ENCODE measurements around the gene TMEM117. TPM values are rescaled to one million over a fixed set of nuclear protein-coding genes. Genes with fewer than 3 reads are reported as not detected.

Gene TMEM117
- total RNA-seq, 5 donors from 2014 or later (not counting 1 experiment from before 2014, with no cell fraction given) = 3.3 to 4.4 (median 3.9) TPM

- H3K4me1 Mint-ChIP-seq = no peaks in the 10 kb centered on the region
- ATAC-seq (replicated peaks in 1 of 4) = no peak
- peaks cover 10% of the 10 kb centered on the region for H3K36me3 Mint-ChIP-seq
- Histone ChIP-seq H3K9me3 (no peaks in the 10 kb centered on the region), H3K27ac (ENCODE audit: low read length) (no peak overlapping the region), H3K4me3 (ENCODE audit: control insufficient read depth in 1 of 2, extremely low read depth in 1 of 2, low read length in 1 of 2) (no peak overlapping the region), H3K27me3 (replicated peaks in 1 of 2; ENCODE audit: control insufficient read depth in 2 of 2, extremely low read depth in 1 of 2, insufficient read depth in 2 of 2, low read length in 1 of 2) (no peaks in the 10 kb centered on the region), H3K4me1 (ENCODE audit: control insufficient read depth in 1 of 2, extremely low read depth in 1 of 2, insufficient read depth in 2 of 2, low read length in 2 of 2) (no peaks in the 10 kb centered on the region), H3K36me3 (ENCODE audit: control insufficient read depth in 2 of 2, extremely low read depth in 1 of 2, insufficient read depth in 1 of 2, low read length in 1 of 2) (no peaks in the 10 kb centered on the region)
- no CpG with 5 or more reads among the region's 2 CpGs for WGBS (ENCODE audit: insufficient coverage)
- no peaks in the 10 kb centered on the region for H3K27me3 Mint-ChIP-seq
- DNase-seq = no peak
- ChIA-PET CTCF (no interaction called here), POLR2A (no interaction called here)
- no peak overlapping the region for H3K4me3 Mint-ChIP-seq
- no peak overlapping the region for H3K27ac Mint-ChIP-seq
- H3K9me3 Mint-ChIP-seq = peaks cover 6 to 7% (median 6%) of the 10 kb centered on the region in 3 donors
Measured at GRCh38 chr12:44253338-44253856, 417.5 kb downstream of the TMEM117 start.

- Mint-ChIP-seq H3K4me1 (no peaks in the 10 kb centered on the region), H3K27ac (no peak overlapping the region), H3K9me3 (no peaks in the 10 kb centered on the region), H3K36me3 (no peaks in the 10 kb centered on the region), H3K27me3 (no peaks in the 10 kb centered on the region), H3K4me3 (no peak overlapping the region)
- H3K9me3 ChIP-seq = no peaks in the 10 kb centered on the region
- H3K27ac ChIP-seq (ENCODE audit: low read length) = no peak overlapping the region
- H3K4me1 ChIP-seq (ENCODE audit: control insufficient read depth in 1 of 2, extremely low read depth in 1 of 2, insufficient read depth in 2 of 2, low read length in 2 of 2) = no peaks in the 10 kb centered on the region
- no CpG with 5 or more reads among the region's 1 CpG for WGBS (ENCODE audit: insufficient coverage)
- no peaks in the 10 kb centered on the region for H3K27me3 ChIP-seq (replicated peaks in 1 of 2; ENCODE audit: control insufficient read depth in 2 of 2, extremely low read depth in 1 of 2, insufficient read depth in 2 of 2, low read length in 1 of 2)
- no peaks in the 10 kb centered on the region for H3K36me3 ChIP-seq (ENCODE audit: control insufficient read depth in 2 of 2, extremely low read depth in 1 of 2, insufficient read depth in 1 of 2, low read length in 1 of 2)
- POLR2A ChIA-PET = no interaction called here
- CTCF ChIA-PET = no interaction called here
- no peak overlapping the region for H3K4me3 ChIP-seq (ENCODE audit: control insufficient read depth in 1 of 2, extremely low read depth in 1 of 2, low read length in 1 of 2)
- DNase-seq = no peak
- no peak for ATAC-seq (replicated peaks in 1 of 4)
Measured at GRCh38 chr12:44258246-44258645, 422.4 kb downstream of the TMEM117 start.

GRCh38 chr12:44259890-44260289 is 424.0 kb downstream of the TMEM117 start:
- POLR2A ChIA-PET = no interaction called here
- H3K27ac Mint-ChIP-seq = no peak overlapping the region
- H3K27ac ChIP-seq (ENCODE audit: low read length) = no peak overlapping the region
- no peaks in the 10 kb centered on the region for H3K36me3 ChIP-seq (ENCODE audit: control insufficient read depth in 2 of 2, extremely low read depth in 1 of 2, insufficient read depth in 1 of 2, low read length in 1 of 2)
- ATAC-seq (replicated peaks in 1 of 4) = no peak
- H3K36me3 Mint-ChIP-seq = no peaks in the 10 kb centered on the region
- H3K4me1 ChIP-seq (ENCODE audit: control insufficient read depth in 1 of 2, extremely low read depth in 1 of 2, insufficient read depth in 2 of 2, low read length in 2 of 2) = no peaks in the 10 kb centered on the region
- H3K9me3 ChIP-seq = no peaks in the 10 kb centered on the region
- no peak for DNase-seq
- H3K27me3 Mint-ChIP-seq = no peaks in the 10 kb centered on the region
- no peaks in the 10 kb centered on the region for H3K27me3 ChIP-seq (replicated peaks in 1 of 2; ENCODE audit: control insufficient read depth in 2 of 2, extremely low read depth in 1 of 2, insufficient read depth in 2 of 2, low read length in 1 of 2)
- no peaks in the 10 kb centered on the region for H3K4me1 Mint-ChIP-seq
- no peaks in the 10 kb centered on the region for H3K9me3 Mint-ChIP-seq
- CTCF ChIA-PET = no interaction called here
- no peak overlapping the region for H3K4me3 Mint-ChIP-seq
- 100% methylated on average over 2 of the region's 6 CpGs for WGBS (ENCODE audit: insufficient coverage)
- H3K4me3 ChIP-seq (ENCODE audit: control insufficient read depth in 1 of 2, extremely low read depth in 1 of 2, low read length in 1 of 2) = no peak overlapping the region

- H3K36me3 ChIP-seq (ENCODE audit: control insufficient read depth in 2 of 2, extremely low read depth in 1 of 2, insufficient read depth in 1 of 2, low read length in 1 of 2) = no peaks in the 10 kb centered on the region
- H3K36me3 Mint-ChIP-seq = no peaks in the 10 kb centered on the region
- CTCF ChIA-PET = no interaction called here
Measured at GRCh38 chr12:44260581-44260980, 424.7 kb downstream of the TMEM117 start.

GRCh38 chr12:44285321-44285960 is 449.6 kb downstream of the TMEM117 start:
- Mint-ChIP-seq H3K27ac (no peak overlapping the region), H3K9me3 (peaks cover 0 to 3% (median 3%) of the 10 kb centered on the region in 3 donors), H3K4me1 (peaks cover 18 to 20% (median 18%) of the 10 kb centered on the region in 3 donors), H3K4me3 (no peak overlapping the region), H3K36me3 (no peaks in the 10 kb centered on the region), H3K27me3 (no peaks in the 10 kb centered on the region)
- Histone ChIP-seq H3K4me1 (ENCODE audit: control insufficient read depth in 1 of 2, extremely low read depth in 1 of 2, insufficient read depth in 2 of 2, low read length in 2 of 2) (no peaks in the 10 kb centered on the region), H3K36me3 (ENCODE audit: control insufficient read depth in 2 of 2, extremely low read depth in 1 of 2, insufficient read depth in 1 of 2, low read length in 1 of 2) (no peaks in the 10 kb centered on the region), H3K9me3 (no peaks in the 10 kb centered on the region), H3K27ac (ENCODE audit: low read length) (no peak overlapping the region), H3K27me3 (replicated peaks in 1 of 2; ENCODE audit: control insufficient read depth in 2 of 2, extremely low read depth in 1 of 2, insufficient read depth in 2 of 2, low read length in 1 of 2) (no peaks in the 10 kb centered on the region), H3K4me3 (ENCODE audit: control insufficient read depth in 1 of 2, extremely low read depth in 1 of 2, low read length in 1 of 2) (no peak overlapping the region)
- DNase-seq (no peak), ATAC-seq (replicated peaks in 1 of 4) (no peak)
- CTCF ChIA-PET = no interaction called here
- POLR2A ChIA-PET = no interaction called here
- WGBS (ENCODE audit: insufficient coverage) = 37% methylated on average over 2 of the region's 3 CpGs

More at GRCh38 chr12:44260581-44260980, 424.7 kb downstream of the TMEM117 start:
- DNase-seq = no peak
- WGBS (ENCODE audit: insufficient coverage) = no CpG with 5 or more reads among the region's 1 CpG
- H3K4me1 ChIP-seq (ENCODE audit: control insufficient read depth in 1 of 2, extremely low read depth in 1 of 2, insufficient read depth in 2 of 2, low read length in 2 of 2) = no peaks in the 10 kb centered on the region
- H3K27me3 Mint-ChIP-seq = no peaks in the 10 kb centered on the region
- H3K9me3 Mint-ChIP-seq = no peaks in the 10 kb centered on the region
- H3K4me3 ChIP-seq (ENCODE audit: control insufficient read depth in 1 of 2, extremely low read depth in 1 of 2, low read length in 1 of 2) = no peak overlapping the region
- H3K27me3 ChIP-seq (replicated peaks in 1 of 2; ENCODE audit: control insufficient read depth in 2 of 2, extremely low read depth in 1 of 2, insufficient read depth in 2 of 2, low read length in 1 of 2) = no peaks in the 10 kb centered on the region
- POLR2A ChIA-PET = interaction anchor here in 1 of 2 donors (0.5 kb wide), 1 partner anchor 17 kb away, joined by 5 read pairs; no protein-coding TSS in a partner anchor
- no peaks in the 10 kb centered on the region for H3K4me1 Mint-ChIP-seq
- H3K4me3 Mint-ChIP-seq = no peak overlapping the region
- no peaks in the 10 kb centered on the region for H3K9me3 ChIP-seq
- H3K27ac Mint-ChIP-seq = no peak overlapping the region
- H3K27ac ChIP-seq (ENCODE audit: low read length) = no peak overlapping the region
- ATAC-seq (replicated peaks in 1 of 4) = no peak

- ChIA-PET CTCF (no interaction called here), POLR2A (no interaction called here)
- no peak overlapping the region for H3K4me3 Mint-ChIP-seq
- Histone ChIP-seq H3K4me3 (ENCODE audit: control insufficient read depth in 1 of 2, extremely low read depth in 1 of 2, low read length in 1 of 2) (no peak overlapping the region), H3K9me3 (no peaks in the 10 kb centered on the region), H3K4me1 (ENCODE audit: control insufficient read depth in 1 of 2, extremely low read depth in 1 of 2, insufficient read depth in 2 of 2, low read length in 2 of 2) (no peaks in the 10 kb centered on the region), H3K36me3 (ENCODE audit: control insufficient read depth in 2 of 2, extremely low read depth in 1 of 2, insufficient read depth in 1 of 2, low read length in 1 of 2) (no peaks in the 10 kb centered on the region), H3K27me3 (replicated peaks in 1 of 2; ENCODE audit: control insufficient read depth in 2 of 2, extremely low read depth in 1 of 2, insufficient read depth in 2 of 2, low read length in 1 of 2) (no peaks in the 10 kb centered on the region), H3K27ac (ENCODE audit: low read length) (no peak overlapping the region)
- no peak overlapping the region for H3K27ac Mint-ChIP-seq
- WGBS (ENCODE audit: insufficient coverage) = no CpG with 5 or more reads among the region's 2 CpGs
- ATAC-seq (replicated peaks in 1 of 4) = peak in 2 of 4 experiments; percentile 45 to 50
- H3K27me3 Mint-ChIP-seq = no peaks in the 10 kb centered on the region
- no peaks in the 10 kb centered on the region for H3K36me3 Mint-ChIP-seq
- no peak for DNase-seq
- H3K9me3 Mint-ChIP-seq = peaks cover 0 to 4% (median 3%) of the 10 kb centered on the region in 3 donors
- H3K4me1 Mint-ChIP-seq = peaks cover 18 to 20% (median 18%) of the 10 kb centered on the region in 3 donors
Measured at GRCh38 chr12:44286336-44286735, 450.5 kb downstream of the TMEM117 start.
